G401 (cell line): ENCODE data around the gene TMEM135. TPM values are rescaled to one million over a fixed set of nuclear protein-coding genes. Genes with fewer than 3 reads are reported as not detected.
A peak's percentile ranks its signal among the peaks of the same experiment; 100 is the strongest.
"Not testable (repeated sequence)": the region's sequence is repeated elsewhere in the genome, so short reads cannot be mapped to it uniquely, and the experiment has no call there.

Experiments used
- DNase-seq: peaks from one replicate; pipeline ENCODE4 v3.0.0-alpha.2; 2015; ENCODE audit warnings: low spot score
- in situ Hi-C: cut with HindIII; loops from 2 replicates; pipeline ENCODE4 v1.10.0; 2016; ENCODE audit warnings: low sequenced_read_pairs, mixed read lengths
- total RNA-seq: library from RNA; depleted of rRNA; stranded (reverse); fragments of >200 nt; shearing (Covaris generic); gene quantifications from 2 replicates; pipeline ENCODE4 v1.2.3, GENCODE V29; 2014

The TMEM135 gene
- total RNA-seq, 1 experiment from 2014 or later: 83.3 TPM

DNA sequence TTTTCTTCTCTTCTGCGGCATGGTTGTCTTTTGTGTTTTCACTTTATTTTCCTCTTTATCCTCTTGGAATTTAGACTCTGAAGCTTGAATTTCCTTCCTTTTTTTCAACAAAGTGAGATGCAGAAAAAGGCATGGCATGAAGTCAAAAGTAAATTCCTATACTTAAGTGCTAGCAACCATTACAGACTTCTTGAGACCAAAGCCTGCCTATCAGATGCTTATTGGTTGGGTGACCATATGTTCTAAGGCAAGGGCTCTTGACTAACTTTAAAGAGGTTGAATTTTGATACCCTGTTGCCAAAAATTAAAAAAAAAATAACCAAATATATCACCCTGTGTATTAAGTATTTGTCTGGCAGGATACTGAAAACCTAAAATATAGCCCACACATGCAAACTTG lies 237.4 kb downstream of the TMEM135 start:
- DNase-seq: no peak
- in situ Hi-C loops: no loop called here

DNA sequence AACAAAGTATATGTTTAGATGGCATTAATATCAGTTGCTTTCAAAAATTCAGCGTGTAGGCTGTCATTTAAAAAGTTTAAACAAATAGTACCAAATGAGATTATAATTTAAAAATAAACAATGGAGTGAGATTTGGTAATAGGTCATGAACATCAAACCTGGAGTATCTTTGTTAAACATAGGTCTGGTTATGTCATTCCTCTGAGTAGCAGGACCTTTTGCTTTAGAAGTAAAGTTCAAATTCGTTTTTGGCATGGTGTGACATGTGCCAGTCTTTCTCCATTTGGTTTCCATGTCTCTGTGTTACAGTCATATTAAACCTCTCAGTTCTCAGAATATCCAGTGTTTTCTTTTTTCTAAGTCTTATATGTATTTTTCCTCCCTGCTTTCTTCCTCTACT lies 242.4 kb downstream of the TMEM135 start:
- in situ Hi-C loops: no loop called here
- DNase-seq: no peak

DNA sequence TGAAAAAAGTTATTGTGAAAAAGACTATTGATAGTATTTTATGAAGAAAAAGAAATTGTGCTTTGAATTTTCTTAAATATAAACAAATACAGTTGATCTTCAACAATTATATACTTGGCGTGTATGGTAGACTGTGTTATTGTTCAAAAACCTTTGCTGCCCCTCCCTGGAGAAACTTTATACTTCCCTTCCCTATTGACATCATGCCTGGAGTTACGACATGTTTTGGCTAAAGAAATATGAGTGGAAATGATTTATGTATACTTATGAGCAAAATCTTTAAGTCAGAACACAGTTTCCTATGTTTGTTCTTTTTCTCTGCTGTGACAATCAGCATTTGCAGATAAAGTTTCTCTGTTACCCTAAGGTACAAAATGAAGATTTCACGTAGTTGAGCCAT lies 243.8 kb downstream of the TMEM135 start:
- no peak for DNase-seq
- in situ Hi-C loops: no loop called here

DNA sequence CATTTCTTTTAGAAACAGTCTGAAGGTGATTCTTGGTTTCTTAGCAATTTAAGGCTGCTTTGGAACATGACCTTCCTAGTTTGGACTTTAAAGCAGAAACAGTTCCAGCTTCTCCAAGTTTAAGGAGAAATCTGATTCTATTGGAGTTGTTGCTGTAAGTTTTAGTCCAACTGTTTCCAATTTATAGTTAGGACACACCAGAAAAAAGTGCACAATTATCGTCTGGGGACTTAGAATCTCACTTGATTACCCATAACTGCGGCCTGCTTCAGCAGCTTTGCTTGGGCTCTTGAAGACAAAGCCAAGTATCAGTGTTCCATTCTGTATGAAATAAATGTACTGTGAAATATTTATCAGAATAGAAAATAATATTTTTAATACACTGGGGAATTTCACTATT lies 246.6 kb downstream of the TMEM135 start:
- DNase-seq: no peak
- in situ Hi-C loops: no loop called here

DNA sequence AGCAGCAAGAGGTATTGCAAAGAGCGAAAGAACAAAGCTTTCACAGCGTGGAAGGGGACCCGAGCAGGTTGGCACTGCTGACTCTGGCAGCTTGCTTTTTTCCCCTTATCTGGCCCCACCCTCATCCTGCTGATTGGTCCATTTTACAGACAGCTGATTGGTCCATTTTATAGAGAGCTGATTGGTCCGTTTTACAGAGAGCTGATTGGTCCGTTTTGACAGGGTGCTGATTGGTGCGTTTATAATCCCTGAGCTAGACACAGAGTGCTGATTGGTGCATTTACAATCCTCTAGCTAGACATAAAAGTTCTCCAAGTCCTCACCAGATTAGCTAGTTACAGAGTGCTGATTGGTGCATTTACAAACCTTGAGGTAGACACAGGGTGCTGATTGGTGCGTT lies 247.9 kb downstream of the TMEM135 start:
- DNase-seq, in situ Hi-C loops: not testable (repeated sequence)

DNA sequence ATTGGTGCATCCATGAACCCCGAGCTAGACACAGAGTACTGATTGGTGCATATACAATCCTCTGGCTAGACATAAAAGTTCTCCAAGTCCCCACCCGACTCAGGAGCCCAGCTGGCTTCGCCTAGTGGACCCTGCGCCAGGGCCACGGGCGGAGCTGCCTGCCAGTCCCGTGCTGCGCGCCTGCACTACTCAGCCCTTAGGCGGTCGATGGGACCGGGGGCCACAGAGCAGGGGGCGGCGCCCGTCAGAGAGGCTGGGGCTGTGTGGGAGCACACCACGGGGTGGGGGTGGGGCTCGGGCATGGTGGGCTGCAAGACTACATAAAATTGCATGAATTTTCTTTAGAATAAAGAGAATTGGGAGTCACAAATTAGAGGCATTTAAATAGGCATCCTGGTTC lies 248.6 kb downstream of the TMEM135 start:
- DNase-seq: no peak

DNA sequence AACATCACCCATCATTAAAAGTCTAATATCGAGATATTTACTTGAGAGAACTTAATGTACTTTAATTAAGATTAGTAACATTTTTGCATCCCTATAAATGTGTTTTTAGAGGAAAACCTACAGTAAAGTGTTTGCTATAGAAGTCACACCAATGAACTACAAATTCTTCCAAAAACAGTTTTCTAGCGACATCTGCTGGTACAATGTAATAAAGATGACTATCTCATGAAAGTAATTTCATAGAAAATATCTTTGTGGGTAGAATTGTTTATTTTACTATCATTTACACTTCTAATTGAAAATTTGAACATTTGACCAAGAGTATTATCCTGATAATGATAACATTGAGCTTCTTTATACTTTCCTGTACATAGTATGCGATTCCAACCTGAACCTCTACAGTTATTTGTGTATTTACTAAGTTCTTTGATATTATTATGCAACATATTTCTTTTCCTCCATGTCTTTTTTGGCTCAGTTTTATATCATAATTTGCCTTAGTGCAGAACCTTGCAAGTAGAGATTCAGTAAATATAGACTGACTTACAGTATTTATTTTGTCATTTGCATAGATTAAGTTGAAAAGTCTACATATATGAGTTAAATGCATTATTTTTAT lies 252.7 kb downstream of the TMEM135 start:
- in situ Hi-C loops: no loop called here
- DNase-seq: peak; percentile 70

More for the DNA sequence above, 248.6 kb downstream of the TMEM135 start:
- in situ Hi-C loops: no loop called here

DNA sequence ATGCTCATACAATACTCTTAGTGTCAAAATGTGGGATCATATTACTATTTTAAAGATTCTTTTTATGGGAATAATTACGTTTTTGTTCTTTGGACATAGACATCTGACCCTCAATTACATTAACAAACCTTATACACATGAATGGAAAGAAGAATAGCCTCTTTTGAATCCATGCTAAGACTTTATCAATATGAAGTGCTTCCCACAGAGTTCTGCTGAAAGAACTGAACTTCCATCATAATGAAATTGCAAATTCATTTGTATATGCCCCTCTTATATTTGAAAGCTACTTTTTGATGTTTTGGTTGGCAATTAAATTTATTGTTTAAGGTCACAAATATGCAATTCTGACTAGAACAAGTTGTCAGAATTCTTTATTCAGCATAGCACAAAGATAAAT lies 254.9 kb downstream of the TMEM135 start:
- in situ Hi-C loops: no loop called here
- no peak for DNase-seq

DNA sequence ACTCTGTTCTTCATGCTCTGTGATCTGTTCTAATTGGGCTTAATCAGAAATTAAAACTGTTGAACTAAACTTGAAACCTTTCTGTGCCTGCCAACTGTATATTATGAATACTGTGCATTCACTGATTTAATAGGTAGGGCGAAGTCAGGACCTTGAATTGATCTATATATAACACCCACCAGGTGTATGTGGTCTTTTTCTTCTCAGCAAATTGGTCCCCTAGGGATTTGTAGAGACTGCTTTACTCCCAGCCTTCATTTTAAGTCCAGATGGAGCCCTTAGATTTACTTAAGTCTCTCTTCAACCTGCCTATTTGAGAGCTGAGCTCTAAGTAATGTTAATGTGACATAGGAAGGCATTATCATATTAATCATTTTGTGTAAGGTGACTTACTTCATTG lies 257.5 kb downstream of the TMEM135 start:
- no peak for DNase-seq
- in situ Hi-C loops: no loop called here

DNA sequence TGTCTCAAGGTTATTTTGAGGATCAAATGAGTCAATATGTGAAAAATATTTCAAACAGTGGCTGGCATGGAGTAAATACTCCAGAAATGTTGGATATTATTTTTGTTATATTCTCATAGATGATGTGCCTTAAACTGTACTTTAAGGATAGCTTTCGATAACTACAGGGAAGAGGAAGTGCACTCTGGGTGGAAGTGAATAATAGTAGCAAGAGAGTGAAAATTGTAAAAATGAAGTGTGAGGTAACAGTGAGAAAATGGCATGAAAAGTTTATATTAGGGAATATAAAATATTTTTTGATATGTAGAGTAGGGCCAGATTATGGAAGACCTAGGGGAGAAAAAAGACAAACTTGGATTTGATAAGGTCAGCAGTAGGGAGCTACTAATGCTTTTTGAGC lies 258.9 kb downstream of the TMEM135 start:
- DNase-seq: no peak
- in situ Hi-C loops: no loop called here

DNA sequence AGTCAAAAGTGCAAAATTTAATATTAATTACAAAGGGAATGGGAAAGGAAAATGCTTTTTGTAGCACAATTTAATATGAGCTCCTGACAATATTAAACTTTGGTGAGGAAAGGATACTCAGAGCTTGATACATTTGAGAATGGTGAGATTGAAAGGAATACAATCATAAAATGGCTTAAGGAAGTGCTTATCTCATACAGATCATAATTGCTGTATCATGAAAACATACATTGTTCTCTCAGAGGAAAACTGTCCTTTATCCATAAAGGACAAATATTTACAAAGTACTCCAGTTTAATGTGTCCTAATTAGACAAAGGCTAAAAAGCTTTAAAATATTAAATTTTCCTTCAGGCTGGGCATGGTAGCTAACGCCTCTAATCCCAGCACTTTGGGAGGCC lies 260.4 kb downstream of the TMEM135 start:
- in situ Hi-C loops: no loop called here

DNA sequence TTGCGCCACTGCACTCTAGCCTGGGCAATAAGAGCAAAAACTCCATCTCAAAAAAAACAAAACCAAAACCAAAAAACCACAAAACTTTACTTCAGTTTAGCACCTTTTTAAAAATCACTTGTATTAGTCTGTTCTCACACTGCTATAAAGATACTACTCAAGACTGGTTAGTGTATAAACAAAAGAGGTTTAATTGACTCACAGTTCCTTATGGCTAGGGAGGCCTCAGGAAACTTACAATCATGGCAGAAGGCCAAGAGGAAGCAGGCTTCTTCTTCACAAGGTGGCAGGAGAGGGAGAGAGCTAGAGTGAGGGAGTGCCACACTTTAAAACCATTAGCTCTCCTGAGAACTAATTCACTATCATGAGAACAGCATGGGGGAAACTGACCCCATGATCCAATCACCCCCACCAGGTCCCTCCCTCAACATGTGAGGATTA lies 261.3 kb downstream of the TMEM135 start:
- no peak for DNase-seq
- in situ Hi-C loops: no loop called here

More for the DNA sequence above, 260.4 kb downstream of the TMEM135 start:
- DNase-seq: no peak

DNA sequence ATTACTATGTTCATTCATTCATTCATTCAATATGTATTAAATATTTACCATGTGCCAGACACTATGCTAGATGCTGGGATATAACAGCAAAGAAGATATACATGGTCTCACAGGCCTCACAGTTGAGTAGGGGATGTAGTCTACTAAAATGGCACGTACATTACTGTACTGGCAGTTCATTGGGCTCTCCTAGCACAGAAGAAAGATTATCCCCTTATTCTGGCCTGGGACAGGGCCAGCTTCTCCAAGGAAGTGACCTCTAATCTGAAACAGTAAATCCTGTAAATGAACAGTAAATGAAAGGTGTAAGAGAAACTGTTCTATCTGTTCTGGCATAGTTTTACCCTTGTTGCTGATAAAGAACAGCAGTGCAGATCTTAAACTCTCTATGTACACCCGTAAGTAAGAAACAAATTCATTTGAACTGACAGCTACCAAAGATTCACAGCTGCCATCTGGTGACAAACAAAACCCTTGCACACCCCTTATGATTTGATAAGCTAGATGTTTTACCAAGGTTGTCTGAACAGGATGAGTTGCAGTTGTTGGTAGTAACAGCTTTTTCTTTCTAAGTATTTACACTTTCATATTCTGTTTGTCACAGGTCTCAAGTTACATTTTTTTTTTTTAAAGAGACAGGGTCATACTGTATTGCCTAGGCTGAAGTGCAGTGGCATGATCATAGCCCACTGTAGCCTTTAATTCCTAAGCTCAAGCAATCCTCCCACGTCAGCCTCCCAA lies 263.1 kb downstream of the TMEM135 start:
- DNase-seq: no peak
- in situ Hi-C loops: no loop called here

DNA sequence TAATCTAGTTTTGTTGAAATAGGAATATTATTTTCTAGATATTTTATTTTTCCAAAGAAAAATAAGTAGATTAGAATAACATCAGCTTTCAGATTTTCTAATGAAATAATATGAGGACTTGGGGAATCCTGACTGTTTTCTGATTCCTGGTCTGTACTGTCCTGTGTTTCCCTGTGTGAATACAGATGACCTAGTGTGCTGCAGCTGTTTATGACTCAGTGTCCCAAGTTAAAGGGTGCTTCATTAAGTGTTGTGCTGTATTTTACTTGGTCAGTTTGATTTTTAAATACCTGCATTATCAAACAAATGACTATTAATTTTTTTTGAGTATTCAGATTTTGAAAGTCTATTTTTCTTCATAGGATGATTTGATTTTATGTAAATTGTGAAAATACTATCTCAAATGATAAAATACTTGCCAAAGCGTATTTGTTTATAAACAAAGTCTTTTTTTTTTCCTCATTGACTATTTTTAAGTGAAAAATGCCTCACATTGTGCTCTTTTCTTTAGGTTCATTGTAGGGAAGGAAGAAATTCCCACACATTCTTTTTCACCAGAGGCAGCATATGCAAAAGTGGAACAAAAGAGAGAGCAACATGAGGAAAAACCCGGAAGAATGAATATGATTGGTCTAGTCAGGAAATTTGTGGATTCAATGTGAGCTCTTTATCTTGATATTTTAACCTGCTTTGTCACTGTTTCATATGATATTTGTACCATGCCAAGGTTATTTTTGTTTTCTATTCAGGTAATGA lies 264.2 kb downstream of the TMEM135 start:
- in situ Hi-C loops: no loop called here
- no peak for DNase-seq

DNA sequence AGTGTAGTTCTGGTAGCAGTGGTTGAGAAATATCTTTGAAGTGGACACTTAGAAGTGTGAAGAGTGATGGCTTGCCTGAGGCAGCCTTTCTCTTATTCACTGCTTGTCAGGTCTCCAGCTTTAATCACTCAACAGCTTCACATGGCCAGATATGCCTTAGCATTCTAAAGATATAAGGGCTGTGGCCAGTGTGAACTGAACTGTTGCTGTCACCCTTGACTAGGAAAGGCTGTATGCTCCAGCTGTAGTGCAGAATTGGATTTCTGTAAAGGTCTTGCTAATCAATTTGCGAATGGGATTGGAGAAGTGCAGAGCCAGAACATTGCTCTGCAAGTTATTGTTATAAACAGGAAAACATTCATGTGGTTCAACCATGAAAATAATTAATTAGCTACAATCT lies 266.7 kb downstream of the TMEM135 start:
- no peak for DNase-seq
- in situ Hi-C loops: no loop called here

DNA sequence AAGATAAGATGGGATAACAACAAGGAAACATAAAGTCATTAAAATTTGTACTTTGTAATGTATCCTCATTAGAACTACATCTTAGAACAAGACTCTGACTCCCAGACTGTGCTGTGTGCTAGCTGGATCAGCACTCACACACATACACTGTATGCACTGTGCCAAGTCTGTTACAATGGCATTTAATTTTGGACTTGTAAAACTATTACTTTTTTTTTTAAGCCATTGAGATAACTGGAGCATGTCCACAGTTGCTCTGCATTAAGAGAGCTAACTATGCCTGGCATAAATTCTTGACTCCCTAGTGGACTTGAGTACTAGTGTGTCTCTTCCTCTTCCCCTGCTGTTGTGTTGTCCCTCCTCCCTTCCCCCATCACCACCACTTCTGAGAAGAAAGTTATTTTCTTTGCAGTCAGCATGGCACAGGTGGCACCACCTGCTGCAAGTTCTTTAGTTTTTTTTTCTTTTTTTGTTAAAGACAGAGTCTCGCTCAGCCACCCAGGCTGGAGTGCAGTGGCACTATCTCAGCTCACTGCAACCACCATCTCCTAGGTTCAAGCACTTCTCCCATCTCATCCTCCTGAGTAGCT lies 268.6 kb downstream of the TMEM135 start:
- in situ Hi-C loops: no loop called here
- no peak for DNase-seq

DNA sequence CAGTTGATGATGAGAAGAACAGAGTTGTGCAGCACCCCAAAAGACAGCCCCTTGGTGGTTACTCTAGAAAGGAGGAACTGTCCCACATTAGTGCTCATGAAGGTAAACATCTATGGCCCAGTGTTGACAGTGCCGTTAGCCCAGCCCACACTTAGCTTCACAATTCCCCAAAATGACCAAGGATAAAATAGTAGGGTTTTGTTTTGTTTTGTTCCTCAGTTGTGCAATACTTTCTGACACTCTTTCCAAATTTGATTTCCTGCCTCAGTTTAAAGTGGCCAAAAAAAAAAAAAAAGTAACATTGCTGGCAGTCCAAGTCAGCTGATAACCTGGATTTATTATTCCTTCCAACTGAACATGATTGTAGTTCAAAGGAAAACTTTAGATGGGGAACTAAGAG lies 269.4 kb downstream of the TMEM135 start:
- in situ Hi-C loops: no loop called here
- no peak for DNase-seq

DNA sequence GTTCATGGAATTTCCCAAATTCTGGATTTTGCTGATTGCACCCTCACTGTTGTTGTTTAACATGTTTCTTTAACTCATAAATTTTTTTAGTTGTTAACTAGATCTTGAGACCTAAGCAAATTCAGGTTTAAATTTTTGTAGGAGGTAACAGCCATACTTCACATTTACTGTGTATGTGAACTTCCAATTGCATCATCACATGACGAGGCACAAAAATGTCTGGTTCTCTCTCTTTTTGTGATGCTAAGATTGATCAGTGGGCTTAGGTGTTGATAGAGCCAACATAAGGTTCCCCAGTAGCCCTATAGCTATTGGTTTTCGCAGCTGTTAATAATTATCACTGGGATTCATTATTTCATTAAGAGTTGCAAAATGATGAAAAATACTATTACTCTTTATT lies 277.5 kb downstream of the TMEM135 start:
- DNase-seq: no peak
- in situ Hi-C loops: no loop called here

DNA sequence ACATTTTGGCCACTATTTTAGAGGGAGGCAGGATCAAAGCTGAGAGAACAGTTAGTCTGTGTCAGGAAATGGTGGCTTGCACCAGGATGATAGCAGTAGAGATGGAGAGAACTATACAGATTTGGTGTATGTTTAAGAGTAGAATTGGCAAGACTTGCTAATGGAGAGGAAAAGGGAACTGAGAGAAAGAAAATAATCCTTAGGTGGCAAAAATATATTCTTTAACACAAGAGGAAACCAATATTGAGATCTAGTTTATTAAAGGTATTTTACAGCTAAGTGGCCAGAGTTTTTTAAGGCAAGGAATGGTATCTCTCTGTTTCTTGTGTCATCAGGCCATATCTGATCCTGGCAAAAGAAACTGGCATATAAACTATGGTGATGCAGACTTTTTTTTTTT lies 278.8 kb downstream of the TMEM135 start:
- DNase-seq: no peak
- in situ Hi-C loops: no loop called here

DNA sequence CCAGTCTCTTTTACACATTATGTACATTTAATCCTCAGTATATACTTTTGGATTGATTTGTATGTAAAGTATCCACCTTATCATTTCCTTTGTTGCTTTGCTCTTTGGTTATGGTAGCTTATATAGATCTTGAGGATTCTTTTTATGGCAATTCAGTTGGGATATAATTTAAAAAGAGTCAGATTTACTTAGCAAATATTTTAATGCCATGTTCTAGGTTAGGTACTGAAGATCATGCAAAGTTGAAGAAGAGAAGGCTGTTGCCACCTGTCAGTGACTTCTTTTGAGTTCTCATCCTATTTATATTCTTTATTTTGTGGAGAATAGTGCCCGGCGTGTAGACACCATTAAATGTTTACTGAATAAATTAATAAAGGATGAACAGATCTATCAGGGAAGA lies 279.7 kb downstream of the TMEM135 start:
- DNase-seq: no peak
- in situ Hi-C loops: no loop called here
